Osteoblast (primary cell): ENCODE data around the gene CYTH4. TPM values are rescaled to one million over a fixed set of nuclear protein-coding genes. Genes with fewer than 3 reads are reported as not detected.

ENCODE experiments used
- DNase-seq: peaks from one replicate; pipeline ENCODE4 v3.0.0; 2011; ENCODE audit warnings: low spot score, mixed read lengths; ENCODE audit not compliant: insufficient read length; ENCODE audit errors: missing footprints
- H2AFZ ChIP-seq: 2 replicates; pipeline ENCODE4 v1.6.0; 2011; ENCODE audit warnings: mild to moderate bottlenecking, low read length
- H3K27ac ChIP-seq: 2 replicates; pipeline ENCODE4 v1.5.1; 2011; ENCODE audit warnings: mild to moderate bottlenecking, low read depth, low read length, moderate library complexity
- H3K27me3 ChIP-seq: 2 replicates; pipeline ENCODE4 v1.6.0; 2012; ENCODE audit warnings: mild to moderate bottlenecking, control low read depth, inconsistent platforms, low read length, moderate library complexity; ENCODE audit not compliant: insufficient read depth
- H3K36me3 ChIP-seq: 2 replicates; pipeline ENCODE4 v1.5.1; 2011; ENCODE audit warnings: mild to moderate bottlenecking, low read length, control low read depth, moderate library complexity; ENCODE audit not compliant: insufficient read depth
- H3K4me1 ChIP-seq: 2 replicates; pipeline ENCODE4 v1.5.1; 2011; ENCODE audit warnings: mild to moderate bottlenecking, low read length, control low read depth, moderate library complexity; ENCODE audit not compliant: insufficient read depth
- H3K4me2 ChIP-seq: 2 replicates; pipeline ENCODE4 v1.6.0; 2011; ENCODE audit warnings: mild to moderate bottlenecking, low read length; ENCODE audit not compliant: insufficient read depth
- H3K4me3 ChIP-seq: fragments of 200-600 bp; sonication (generic); 3 replicates; pipeline ENCODE4 v1.5.1; 2012; ENCODE audit warnings: mild to moderate bottlenecking, low read length, inconsistent platforms; ENCODE audit not compliant: insufficient read depth
- H3K79me2 ChIP-seq: 2 replicates; pipeline ENCODE4 v1.6.0; 2012; ENCODE audit warnings: mild to moderate bottlenecking, low read length, control low read depth, inconsistent platforms; ENCODE audit not compliant: insufficient read depth
- H3K9me3 ChIP-seq: 2 replicates; pipeline ENCODE4 v1.5.1; 2011; ENCODE audit warnings: low read depth, low read length, control low read depth
- H4K20me1 ChIP-seq: 2 replicates; pipeline ENCODE4 v1.6.0; 2012; ENCODE audit warnings: mild to moderate bottlenecking, low read length, control low read depth; ENCODE audit not compliant: insufficient read depth
- CTCF ChIP-seq: IDR thresholded peaks from 2 replicates; pipeline ENCODE4 v1.5.1; 2011; ENCODE audit warnings: mild to moderate bottlenecking, low read depth, low read length, moderate library complexity; ENCODE audit errors: extremely low read depth
- total RNA-seq: library from RNA; depleted of rRNA; stranded (reverse); fragments of >200 nt; gene quantifications from 2 replicates; pipeline ENCODE4 v1.2.3, GENCODE V29; 2012

The CYTH4 gene
- total RNA-seq, 1 donor: 0.72 TPM

GRCh38 chr22:37294747-37295146 is 12.4 kb downstream of the CYTH4 start:
- DNase-seq: peak; percentile 57
- Histone ChIP-seq H3K4me2 (no peak overlapping the region), H3K4me3 (no peak overlapping the region), H3K27ac (no peak overlapping the region), H3K79me2 (no peaks in the 10 kb centered on the region), H4K20me1 (no peaks in the 10 kb centered on the region), H2AFZ (no peak overlapping the region), H3K9me3 (no peaks in the 10 kb centered on the region), H3K36me3 (no peaks in the 10 kb centered on the region), H3K27me3 (no peaks in the 10 kb centered on the region), H3K4me1 (no peaks in the 10 kb centered on the region)
- TF ChIP-seq CTCF: no peak

GRCh38 chr22:37295213-37295886 is 13.0 kb downstream of the CYTH4 start:
- DNase-seq: peak; percentile 66
- Histone ChIP-seq H2AFZ (no peak overlapping the region), H3K4me1 (no peaks in the 10 kb centered on the region), H3K36me3 (no peaks in the 10 kb centered on the region), H3K4me3 (no peak overlapping the region), H3K27me3 (no peaks in the 10 kb centered on the region), H3K4me2 (no peak overlapping the region), H4K20me1 (no peaks in the 10 kb centered on the region), H3K79me2 (no peaks in the 10 kb centered on the region), H3K9me3 (no peaks in the 10 kb centered on the region), H3K27ac (no peak overlapping the region)
- TF ChIP-seq CTCF: no peak

GRCh38 chr22:37295946-37296345 is 13.6 kb downstream of the CYTH4 start:
- TF ChIP-seq CTCF: no peak
- Histone ChIP-seq H3K4me2 (no peak overlapping the region), H3K9me3 (no peaks in the 10 kb centered on the region), H3K79me2 (no peaks in the 10 kb centered on the region), H3K4me1 (no peaks in the 10 kb centered on the region), H4K20me1 (no peaks in the 10 kb centered on the region), H3K27me3 (no peaks in the 10 kb centered on the region), H3K36me3 (no peaks in the 10 kb centered on the region), H3K4me3 (no peak overlapping the region), H2AFZ (no peak overlapping the region), H3K27ac (no peak overlapping the region)
- DNase-seq: peak; percentile 68

GRCh38 chr22:37298748-37299495 is 16.6 kb downstream of the CYTH4 start:
- Histone ChIP-seq H3K4me1 (peaks cover 9% of the 10 kb centered on the region), H3K9me3 (no peaks in the 10 kb centered on the region), H2AFZ (no peak overlapping the region), H3K36me3 (no peaks in the 10 kb centered on the region), H3K4me2 (no peak overlapping the region), H3K4me3 (no peak overlapping the region), H3K27me3 (no peaks in the 10 kb centered on the region), H4K20me1 (no peaks in the 10 kb centered on the region), H3K27ac (no peak overlapping the region), H3K79me2 (no peaks in the 10 kb centered on the region)
- no peak for TF ChIP-seq CTCF
- peak; percentile 51 for DNase-seq
